ENCODE results near the gene XIRP2.

XIRP2 gene

DNA sequence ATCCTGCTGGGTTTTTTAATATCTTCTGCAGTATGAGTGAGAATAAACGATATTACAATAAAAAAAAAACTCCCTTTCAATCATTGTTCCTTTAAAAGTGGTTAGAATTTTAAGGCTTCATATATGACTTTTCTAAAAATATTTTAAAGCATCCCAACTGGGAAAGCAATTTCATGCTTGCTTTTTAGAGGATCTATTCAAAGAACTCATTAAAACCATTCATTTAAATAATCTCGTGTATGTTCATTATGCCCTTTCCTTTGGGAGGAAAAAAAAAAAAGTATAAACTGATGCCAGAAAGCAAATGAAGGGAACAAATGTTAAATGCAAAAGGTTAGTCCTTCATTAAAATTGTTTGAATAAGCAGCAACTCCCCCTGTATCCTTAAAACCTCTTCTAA, 81.2 kb downstream of the XIRP2 start:
- no peak overlapping the region for H3K27ac ChIP-seq
- H3K79me2 ChIP-seq (ENCODE audit: insufficient read depth, low read depth) = no peaks in the 10 kb centered on the region
- TF ChIP-seq, protein P1, sequence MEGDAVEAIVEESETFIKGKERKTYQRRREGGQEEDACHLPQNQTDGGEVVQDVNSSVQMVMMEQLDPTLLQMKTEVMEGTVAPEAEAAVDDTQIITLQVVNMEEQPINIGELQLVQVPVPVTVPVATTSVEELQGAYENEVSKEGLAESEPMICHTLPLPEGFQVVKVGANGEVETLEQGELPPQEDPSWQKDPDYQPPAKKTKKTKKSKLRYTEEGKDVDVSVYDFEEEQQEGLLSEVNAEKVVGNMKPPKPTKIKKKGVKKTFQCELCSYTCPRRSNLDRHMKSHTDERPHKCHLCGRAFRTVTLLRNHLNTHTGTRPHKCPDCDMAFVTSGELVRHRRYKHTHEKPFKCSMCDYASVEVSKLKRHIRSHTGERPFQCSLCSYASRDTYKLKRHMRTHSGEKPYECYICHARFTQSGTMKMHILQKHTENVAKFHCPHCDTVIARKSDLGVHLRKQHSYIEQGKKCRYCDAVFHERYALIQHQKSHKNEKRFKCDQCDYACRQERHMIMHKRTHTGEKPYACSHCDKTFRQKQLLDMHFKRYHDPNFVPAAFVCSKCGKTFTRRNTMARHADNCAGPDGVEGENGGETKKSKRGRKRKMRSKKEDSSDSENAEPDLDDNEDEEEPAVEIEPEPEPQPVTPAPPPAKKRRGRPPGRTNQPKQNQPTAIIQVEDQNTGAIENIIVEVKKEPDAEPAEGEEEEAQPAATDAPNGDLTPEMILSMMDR (conservative IDR thresholded peaks at IDR 0.05; ENCODE audit: low read depth, low read length) = no peak
- H3K4me3 ChIP-seq (IDR thresholded peaks at IDR 0.05; ENCODE audit: insufficient read depth, low read depth, low read length) = no peak overlapping the region
- H2AFZ ChIP-seq (ENCODE audit: low read depth) = no peak overlapping the region
- H3K27me3 ChIP-seq (ENCODE audit: insufficient read depth, low read depth) = no peaks in the 10 kb centered on the region
- H3K36me3 ChIP-seq (ENCODE audit: insufficient read depth) = no peaks in the 10 kb centered on the region
- no peak overlapping the region for H3K9ac ChIP-seq
- H4K20me1 ChIP-seq (ENCODE audit: insufficient read depth) = no peaks in the 10 kb centered on the region
- H3K4me2 ChIP-seq = no peak overlapping the region
- no peaks in the 10 kb centered on the region for H3K4me1 ChIP-seq (ENCODE audit: low read depth, poor library complexity, severe bottlenecking)

DNA sequence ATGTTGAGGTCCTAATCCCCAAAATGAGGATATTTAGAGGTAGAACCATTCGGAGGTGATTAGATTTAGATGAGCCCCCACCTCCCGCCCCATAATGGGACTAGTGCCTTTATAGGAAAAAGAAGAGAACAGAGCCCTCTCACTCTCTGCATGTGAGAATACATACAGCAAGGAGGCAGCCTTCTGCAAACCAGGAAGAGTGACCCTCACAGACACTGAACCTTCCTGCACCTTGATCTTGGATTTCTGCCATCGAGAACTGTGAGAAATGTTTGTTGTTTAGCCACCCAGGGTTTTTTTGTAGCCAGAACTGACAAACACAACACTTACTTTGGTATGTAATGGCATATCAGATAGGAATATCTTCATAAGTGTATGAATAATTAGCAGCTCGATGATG, 83.7 kb downstream of the XIRP2 start:
- no peaks in the 10 kb centered on the region for H3K36me3 ChIP-seq (ENCODE audit: insufficient read depth)
- no peaks in the 10 kb centered on the region for H4K20me1 ChIP-seq (ENCODE audit: insufficient read depth)
- H3K79me2 ChIP-seq (ENCODE audit: insufficient read depth, low read depth) = no peaks in the 10 kb centered on the region
- H3K27ac ChIP-seq = no peak overlapping the region
- no peak overlapping the region for H3K4me2 ChIP-seq
- no peak overlapping the region for H2AFZ ChIP-seq (ENCODE audit: low read depth)
- no peaks in the 10 kb centered on the region for H3K4me1 ChIP-seq (ENCODE audit: low read depth, poor library complexity, severe bottlenecking)
- no peaks in the 10 kb centered on the region for H3K27me3 ChIP-seq (ENCODE audit: insufficient read depth, low read depth)
- TF ChIP-seq, protein P1 (conservative IDR thresholded peaks at IDR 0.05; ENCODE audit: low read depth, low read length) = no peak
- H3K4me3 ChIP-seq (IDR thresholded peaks at IDR 0.05; ENCODE audit: insufficient read depth, low read depth, low read length) = no peak overlapping the region
- no peak overlapping the region for H3K9ac ChIP-seq

DNA sequence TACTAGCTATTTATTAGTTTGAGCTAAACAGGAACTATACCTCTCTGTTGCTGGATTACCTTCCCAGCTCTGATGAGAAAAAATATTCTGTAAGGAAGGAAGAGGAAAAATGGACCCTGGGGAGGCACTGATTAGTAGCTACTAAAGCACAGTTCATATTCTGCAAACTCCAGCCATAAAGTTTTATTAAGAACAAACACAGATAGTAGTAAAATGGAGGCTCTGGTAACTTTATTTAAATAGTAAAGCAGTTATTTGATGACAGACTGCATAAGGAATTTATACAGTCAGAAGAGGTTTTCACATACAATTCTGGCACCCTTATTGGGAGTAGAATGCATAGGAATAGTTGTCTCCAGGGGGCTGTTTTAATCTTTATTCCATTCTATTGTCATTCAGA, 84.1 kb downstream of the XIRP2 start:
- H3K4me3 ChIP-seq (IDR thresholded peaks at IDR 0.05; ENCODE audit: insufficient read depth, low read depth, low read length) = no peak overlapping the region
- no peak overlapping the region for H2AFZ ChIP-seq (ENCODE audit: low read depth)
- H4K20me1 ChIP-seq (ENCODE audit: insufficient read depth) = no peaks in the 10 kb centered on the region
- no peak overlapping the region for H3K27ac ChIP-seq
- no peaks in the 10 kb centered on the region for H3K27me3 ChIP-seq (ENCODE audit: insufficient read depth, low read depth)
- H3K9ac ChIP-seq = no peak overlapping the region
- TF ChIP-seq, protein P1 (conservative IDR thresholded peaks at IDR 0.05; ENCODE audit: low read depth, low read length) = no peak
- no peak overlapping the region for H3K4me2 ChIP-seq
- H3K4me1 ChIP-seq (ENCODE audit: low read depth, poor library complexity, severe bottlenecking) = no peaks in the 10 kb centered on the region
- H3K79me2 ChIP-seq (ENCODE audit: insufficient read depth, low read depth) = no peaks in the 10 kb centered on the region
- no peaks in the 10 kb centered on the region for H3K36me3 ChIP-seq (ENCODE audit: insufficient read depth)

DNA sequence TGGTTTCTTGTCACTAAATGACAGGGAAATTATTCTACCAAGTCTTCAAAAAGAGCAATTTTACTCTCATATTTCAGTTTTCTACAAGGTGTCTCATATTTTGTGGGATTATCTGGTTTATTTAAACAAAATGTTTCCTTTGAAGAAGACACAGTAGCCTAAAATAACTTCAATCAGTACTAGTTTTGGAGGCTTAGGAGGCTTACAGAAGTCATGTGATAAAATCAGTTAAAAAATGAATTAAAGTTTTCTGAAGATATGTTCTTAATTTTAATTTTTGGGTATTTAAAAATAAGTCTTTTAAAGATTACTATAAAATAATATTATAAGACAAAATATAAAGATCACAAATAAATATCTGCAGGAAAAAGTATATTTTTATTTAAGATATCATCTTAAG, 95.9 kb downstream of the XIRP2 start:
- Histone ChIP-seq H3K4me3 (IDR thresholded peaks at IDR 0.05; ENCODE audit: insufficient read depth, low read depth, low read length) (no peak overlapping the region), H3K4me1 (ENCODE audit: low read depth, poor library complexity, severe bottlenecking) (no peaks in the 10 kb centered on the region), H2AFZ (ENCODE audit: low read depth) (no peak overlapping the region), H3K9ac (no peak overlapping the region), H3K4me2 (no peak overlapping the region), H3K27ac (no peak overlapping the region), H3K27me3 (ENCODE audit: insufficient read depth, low read depth) (no peaks in the 10 kb centered on the region), H3K36me3 (ENCODE audit: insufficient read depth) (no peaks in the 10 kb centered on the region), H3K79me2 (ENCODE audit: insufficient read depth, low read depth) (no peaks in the 10 kb centered on the region), H4K20me1 (ENCODE audit: insufficient read depth) (no peaks in the 10 kb centered on the region)
- TF ChIP-seq, protein P1 (conservative IDR thresholded peaks at IDR 0.05; ENCODE audit: low read depth, low read length) = no peak

DNA sequence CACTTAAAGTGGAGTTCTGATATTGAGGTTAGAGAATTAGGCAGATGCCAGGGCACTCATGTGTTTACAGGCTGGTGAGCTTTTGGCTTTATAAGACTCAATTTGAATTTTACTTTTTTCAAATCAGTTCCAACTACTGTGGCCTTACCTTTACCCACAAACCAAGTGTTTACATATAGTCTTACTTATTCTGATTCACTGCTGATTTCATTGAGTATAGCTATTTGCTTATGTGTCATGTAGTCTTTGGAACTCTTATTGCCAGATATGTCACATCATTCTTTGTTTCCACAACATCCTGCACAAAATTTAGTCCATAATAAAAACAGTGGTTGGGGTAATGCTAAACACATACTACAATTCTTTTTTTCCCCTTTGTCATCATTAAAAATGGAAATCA, 96.5 kb downstream of the XIRP2 start:
- H3K9ac ChIP-seq = no peak overlapping the region
- H3K79me2 ChIP-seq (ENCODE audit: insufficient read depth, low read depth) = no peaks in the 10 kb centered on the region
- no peaks in the 10 kb centered on the region for H3K36me3 ChIP-seq (ENCODE audit: insufficient read depth)
- no peaks in the 10 kb centered on the region for H3K27me3 ChIP-seq (ENCODE audit: insufficient read depth, low read depth)
- TF ChIP-seq, protein P1 (conservative IDR thresholded peaks at IDR 0.05; ENCODE audit: low read depth, low read length) = no peak
- no peak overlapping the region for H3K4me2 ChIP-seq
- H3K4me1 ChIP-seq (ENCODE audit: low read depth, poor library complexity, severe bottlenecking) = no peaks in the 10 kb centered on the region
- no peak overlapping the region for H3K4me3 ChIP-seq (IDR thresholded peaks at IDR 0.05; ENCODE audit: insufficient read depth, low read depth, low read length)
- no peaks in the 10 kb centered on the region for H4K20me1 ChIP-seq (ENCODE audit: insufficient read depth)
- no peak overlapping the region for H3K27ac ChIP-seq
- H2AFZ ChIP-seq (ENCODE audit: low read depth) = no peak overlapping the region
